ENCODE results near the gene ATP10A.

ATP10A gene

DNA sequence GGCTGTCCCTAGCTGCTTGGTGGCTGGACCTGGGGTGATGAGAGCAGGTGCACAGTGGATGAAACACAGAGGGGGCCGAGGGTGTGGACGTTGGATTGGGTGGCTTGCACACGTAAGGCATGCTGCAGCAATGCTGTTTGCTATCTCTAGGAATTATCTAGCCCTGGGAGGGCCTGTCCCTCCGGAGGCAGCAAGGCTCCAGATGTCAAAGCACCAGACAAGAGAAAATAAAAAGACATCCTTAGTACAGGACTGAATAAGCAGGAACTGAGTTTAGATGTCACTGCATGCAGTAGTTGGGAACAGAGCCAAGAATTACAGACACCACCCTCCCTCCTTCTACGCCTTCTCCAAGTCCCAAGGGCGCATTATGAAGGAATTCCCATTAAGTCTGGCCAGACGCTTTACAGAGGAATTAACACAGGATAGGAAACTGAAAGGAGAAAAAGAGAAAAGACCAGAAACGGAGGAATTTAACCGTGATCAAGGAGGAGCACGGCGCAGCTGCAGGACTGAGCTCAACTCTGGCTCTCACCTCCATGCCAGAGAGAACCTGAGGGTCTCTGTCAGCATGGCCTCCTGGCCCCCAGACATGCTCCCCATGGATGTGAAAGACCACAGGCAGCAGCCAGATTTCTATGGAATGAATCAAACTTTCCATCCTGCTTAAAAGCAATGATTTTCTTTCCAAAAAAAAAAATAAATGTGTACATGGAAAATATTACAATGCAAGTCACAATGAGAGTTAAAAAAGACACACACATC, 13.8 kb downstream of the ATP10A start:
- H3K36me3 ChIP-seq, result no peaks in the 10 kb centered on the region
- peaks cover 18% of the 10 kb centered on the region for H3K27me3 ChIP-seq
- H3K4me1 ChIP-seq (ENCODE audit: control insufficient read depth in 1 of 2, insufficient read depth in 1 of 2, low read depth in 1 of 2, low read length in 1 of 2), result no peaks in the 10 kb centered on the region
- no peak overlapping the region for H3K4me3 ChIP-seq (ENCODE audit: low read depth in 1 of 2, low read length in 1 of 2)
- TF ChIP-seq, protein P1, sequence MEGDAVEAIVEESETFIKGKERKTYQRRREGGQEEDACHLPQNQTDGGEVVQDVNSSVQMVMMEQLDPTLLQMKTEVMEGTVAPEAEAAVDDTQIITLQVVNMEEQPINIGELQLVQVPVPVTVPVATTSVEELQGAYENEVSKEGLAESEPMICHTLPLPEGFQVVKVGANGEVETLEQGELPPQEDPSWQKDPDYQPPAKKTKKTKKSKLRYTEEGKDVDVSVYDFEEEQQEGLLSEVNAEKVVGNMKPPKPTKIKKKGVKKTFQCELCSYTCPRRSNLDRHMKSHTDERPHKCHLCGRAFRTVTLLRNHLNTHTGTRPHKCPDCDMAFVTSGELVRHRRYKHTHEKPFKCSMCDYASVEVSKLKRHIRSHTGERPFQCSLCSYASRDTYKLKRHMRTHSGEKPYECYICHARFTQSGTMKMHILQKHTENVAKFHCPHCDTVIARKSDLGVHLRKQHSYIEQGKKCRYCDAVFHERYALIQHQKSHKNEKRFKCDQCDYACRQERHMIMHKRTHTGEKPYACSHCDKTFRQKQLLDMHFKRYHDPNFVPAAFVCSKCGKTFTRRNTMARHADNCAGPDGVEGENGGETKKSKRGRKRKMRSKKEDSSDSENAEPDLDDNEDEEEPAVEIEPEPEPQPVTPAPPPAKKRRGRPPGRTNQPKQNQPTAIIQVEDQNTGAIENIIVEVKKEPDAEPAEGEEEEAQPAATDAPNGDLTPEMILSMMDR (IDR thresholded peaks at IDR 0.05), result no peak
- H3K9me3 ChIP-seq, result no peaks in the 10 kb centered on the region
- H3K27ac ChIP-seq, result no peak overlapping the region

GRCh38 chr15:25848784-25849156, 14.4 kb downstream of the ATP10A start:
- Histone ChIP-seq H3K36me3 (no peaks in the 10 kb centered on the region), H3K27ac (no peak overlapping the region), H3K27me3 (peaks cover 18% of the 10 kb centered on the region), H3K4me3 (ENCODE audit: low read depth in 1 of 2, low read length in 1 of 2) (no peak overlapping the region), H3K4me1 (ENCODE audit: control insufficient read depth in 1 of 2, insufficient read depth in 1 of 2, low read depth in 1 of 2, low read length in 1 of 2) (no peaks in the 10 kb centered on the region), H3K9me3 (no peaks in the 10 kb centered on the region)
- TF ChIP-seq, protein P1 (IDR thresholded peaks at IDR 0.05), result no peak

DNA sequence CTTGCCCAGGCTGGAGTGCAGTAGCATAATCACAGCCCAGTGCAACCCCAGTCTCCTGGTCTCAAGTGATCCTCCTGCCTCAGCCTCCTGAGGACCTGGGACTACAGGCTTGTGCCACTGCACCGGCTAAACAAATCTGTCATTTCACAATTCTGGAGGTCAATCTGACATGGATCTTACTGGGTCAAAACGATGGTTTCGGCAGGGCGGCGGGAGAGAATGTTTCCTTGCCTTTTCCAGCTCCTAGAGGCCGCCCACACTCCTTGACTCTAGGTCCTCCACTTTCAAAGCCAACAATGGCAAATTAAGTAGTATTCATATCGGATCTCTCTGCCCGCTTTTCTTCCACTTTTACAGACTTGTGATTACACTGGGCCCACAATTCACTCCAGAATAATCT, 14.8 kb downstream of the ATP10A start:
- no peaks in the 10 kb centered on the region for H3K4me1 ChIP-seq (ENCODE audit: control insufficient read depth in 1 of 2, insufficient read depth in 1 of 2, low read depth in 1 of 2, low read length in 1 of 2)
- peaks cover 18% of the 10 kb centered on the region for H3K27me3 ChIP-seq
- no peak overlapping the region for H3K4me3 ChIP-seq (ENCODE audit: low read depth in 1 of 2, low read length in 1 of 2)
- TF ChIP-seq, protein P1 (IDR thresholded peaks at IDR 0.05), result no peak
- H3K9me3 ChIP-seq, result no peaks in the 10 kb centered on the region
- H3K27ac ChIP-seq, result no peak overlapping the region
- H3K36me3 ChIP-seq, result no peaks in the 10 kb centered on the region

- peaks cover 18% of the 10 kb centered on the region for H3K27me3 ChIP-seq
- H3K4me3 ChIP-seq (ENCODE audit: low read depth in 1 of 2, low read length in 1 of 2), result no peak overlapping the region
- TF ChIP-seq, protein P1 (IDR thresholded peaks at IDR 0.05), result no peak
- no peaks in the 10 kb centered on the region for H3K9me3 ChIP-seq
- no peak overlapping the region for H3K27ac ChIP-seq
- H3K4me1 ChIP-seq (ENCODE audit: control insufficient read depth in 1 of 2, insufficient read depth in 1 of 2, low read depth in 1 of 2, low read length in 1 of 2), result no peaks in the 10 kb centered on the region
- no peaks in the 10 kb centered on the region for H3K36me3 ChIP-seq
Measured at GRCh38 chr15:25847051-25847450, 16.1 kb downstream of the ATP10A start.

DNA sequence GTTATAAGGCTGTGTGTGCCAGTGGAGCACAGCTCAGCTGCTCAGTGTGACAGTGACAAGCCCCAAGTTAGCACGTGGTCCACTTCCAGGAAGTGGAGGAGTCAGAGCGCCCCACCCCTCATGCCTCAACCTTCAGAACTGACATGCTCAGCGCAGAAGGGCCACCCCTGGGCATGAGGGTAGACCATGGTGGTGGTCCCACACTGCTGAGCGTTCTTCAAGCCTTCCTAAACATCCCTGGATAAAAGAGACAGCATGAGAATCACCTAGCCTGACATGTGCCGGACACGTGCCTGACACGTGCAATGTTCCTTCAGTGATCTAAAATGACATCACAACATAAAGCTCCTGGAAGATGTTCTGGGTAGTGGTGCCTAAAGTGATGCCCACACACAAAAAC, 16.8 kb downstream of the ATP10A start:
- H3K27ac ChIP-seq, result no peak overlapping the region
- no peaks in the 10 kb centered on the region for H3K9me3 ChIP-seq
- TF ChIP-seq, protein P1 (IDR thresholded peaks at IDR 0.05), result no peak
- H3K27me3 ChIP-seq, result peaks cover 18% of the 10 kb centered on the region
- H3K4me1 ChIP-seq (ENCODE audit: control insufficient read depth in 1 of 2, insufficient read depth in 1 of 2, low read depth in 1 of 2, low read length in 1 of 2), result no peaks in the 10 kb centered on the region
- H3K36me3 ChIP-seq, result no peaks in the 10 kb centered on the region
- H3K4me3 ChIP-seq (ENCODE audit: low read depth in 1 of 2, low read length in 1 of 2), result no peak overlapping the region
